HFFc6 (cell line): Measurements from ENCODE around the gene P4HA2. TPM values are rescaled to one million over a fixed set of nuclear protein-coding genes. Genes with fewer than 3 reads are reported as not detected.

Experiments used
- DNase-seq: peaks from one replicate; pipeline ENCODE4 v3.0.0-alpha.2; 2018
- H3K27ac Mint-ChIP-seq: 2 replicates; pipeline ENCODE4 v1.8.0; 2020; ENCODE audit warnings: mild to moderate bottlenecking, mixed read lengths
- H3K27me3 Mint-ChIP-seq: 2 replicates; pipeline ENCODE4 v1.8.0; 2021; ENCODE audit warnings: mild to moderate bottlenecking, moderate library complexity, mixed read lengths; ENCODE audit not compliant: insufficient read depth
- H3K36me3 Mint-ChIP-seq: 2 replicates; pipeline ENCODE4 v1.8.0; 2021; ENCODE audit warnings: low read depth, mixed read lengths
- H3K4me1 Mint-ChIP-seq: 2 replicates; pipeline ENCODE4 v1.8.0; 2020; ENCODE audit warnings: low read depth, mixed read lengths
- H3K4me3 Mint-ChIP-seq: 2 replicates; pipeline ENCODE4 v1.8.0; 2020; ENCODE audit warnings: mild to moderate bottlenecking, moderate library complexity, mixed read lengths
- H3K9me3 Mint-ChIP-seq: 2 replicates; pipeline ENCODE4 v1.8.0; 2020; ENCODE audit warnings: mild to moderate bottlenecking, mixed read lengths
- total RNA-seq, 6 experiments: library from RNA; stranded (reverse); fragmentation: NEBNext Ultra II Directional; extraction: Animal tissue kit (Norgen Biotek cat#: 25700); gene quantifications; 2 replicates in 1 of 6; 3 replicates in 5 of 6; pipeline ENCODE4 v1.2.3, GENCODE V29; 2021
- TF ChIP-seq, protein P1 (sequence below): fragments of 200-600 bp; sonication (generic); IDR thresholded peaks from 2 replicates; pipeline ENCODE4 v1.5.0; 2021; ENCODE audit warnings: antibody characterized with exemption, mild to moderate bottlenecking

The P4HA2 gene
- total RNA-seq, 6 experiments from 2014 or later, result 136 to 198 (median 142) TPM

DNA sequence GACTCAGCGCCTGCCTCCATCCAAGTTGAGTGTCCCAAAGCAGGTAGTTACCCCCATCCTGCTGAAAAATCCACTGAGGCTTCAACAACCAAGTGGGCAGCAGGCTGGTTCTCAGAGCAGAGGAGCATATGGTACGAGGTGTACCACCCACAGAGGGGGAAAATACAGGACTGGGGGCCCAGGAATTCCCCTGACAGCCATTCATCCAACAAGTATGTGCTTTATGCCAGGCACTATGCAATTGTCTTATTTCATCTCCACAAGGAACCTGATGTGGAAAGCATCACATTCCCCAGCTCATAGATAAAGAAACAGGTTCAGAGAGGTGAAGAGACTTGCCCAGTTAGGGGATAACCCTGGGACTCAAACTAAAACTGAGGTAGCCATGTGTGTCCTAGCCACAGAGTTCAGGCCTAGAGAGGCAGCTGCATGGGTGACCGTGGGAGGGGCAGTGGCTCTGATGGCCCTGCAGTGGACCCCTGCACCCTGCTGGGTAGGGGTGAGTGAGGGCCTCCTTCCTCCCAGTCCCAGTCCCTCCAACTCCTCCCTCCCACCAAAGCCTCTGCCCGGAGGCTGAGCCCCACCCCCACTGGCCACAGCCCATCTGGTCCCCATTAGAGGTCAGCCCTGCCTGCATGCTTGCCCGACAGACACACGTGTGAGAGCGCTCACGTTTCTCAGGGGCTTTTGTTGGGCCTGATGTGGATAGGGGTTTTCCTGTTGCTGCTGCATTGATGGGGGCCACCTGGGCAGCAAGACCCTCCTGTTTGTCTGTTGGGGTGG, 41.3 kb upstream of the P4HA2 start:
- no peaks in the 10 kb centered on the region for H3K36me3 Mint-ChIP-seq

DNA sequence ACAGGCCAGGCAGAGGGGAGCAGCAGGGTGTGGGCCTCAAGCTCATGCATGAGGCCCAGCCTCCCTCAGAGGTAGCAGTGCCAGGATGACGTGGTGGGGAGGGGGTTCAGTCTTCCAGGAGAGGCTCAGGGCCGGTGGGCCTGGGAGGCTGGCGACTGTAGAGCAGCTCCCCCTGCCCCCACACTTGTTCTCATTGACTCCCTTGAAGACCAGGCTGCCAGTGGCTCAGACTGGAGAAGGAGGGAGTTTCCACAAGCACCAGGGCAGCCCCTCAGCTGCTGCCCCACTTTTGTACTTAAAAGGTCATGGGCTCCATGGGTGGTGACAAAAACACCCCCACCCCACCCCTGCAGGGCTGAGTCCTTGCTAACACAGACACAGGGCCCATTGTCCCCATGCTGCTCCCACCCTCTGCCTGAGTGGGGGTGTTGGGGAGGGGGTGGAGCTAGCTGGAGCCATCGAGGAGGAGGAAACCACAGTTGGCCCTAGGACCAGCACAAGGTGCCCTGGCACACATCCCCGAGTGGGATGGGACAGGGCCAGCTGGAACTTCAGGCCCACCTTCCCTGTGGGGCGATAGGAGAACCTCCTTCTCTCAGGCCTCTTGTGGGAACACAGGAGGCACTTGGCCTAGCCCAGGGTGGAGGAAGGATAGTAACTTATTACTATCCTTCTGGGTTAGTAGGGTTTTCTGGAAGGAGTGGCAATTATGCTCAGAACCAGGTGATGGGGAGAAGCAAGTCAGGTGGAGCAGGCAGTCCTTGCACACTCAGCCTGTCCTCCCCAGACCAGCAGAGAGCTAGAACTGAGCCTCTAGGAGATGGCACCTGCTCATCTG, 40.5 kb upstream of the P4HA2 start:
- H3K36me3 Mint-ChIP-seq, result no peaks in the 10 kb centered on the region
- H3K4me1 Mint-ChIP-seq, result peaks cover 71% of the 10 kb centered on the region
- TF ChIP-seq, protein P1, sequence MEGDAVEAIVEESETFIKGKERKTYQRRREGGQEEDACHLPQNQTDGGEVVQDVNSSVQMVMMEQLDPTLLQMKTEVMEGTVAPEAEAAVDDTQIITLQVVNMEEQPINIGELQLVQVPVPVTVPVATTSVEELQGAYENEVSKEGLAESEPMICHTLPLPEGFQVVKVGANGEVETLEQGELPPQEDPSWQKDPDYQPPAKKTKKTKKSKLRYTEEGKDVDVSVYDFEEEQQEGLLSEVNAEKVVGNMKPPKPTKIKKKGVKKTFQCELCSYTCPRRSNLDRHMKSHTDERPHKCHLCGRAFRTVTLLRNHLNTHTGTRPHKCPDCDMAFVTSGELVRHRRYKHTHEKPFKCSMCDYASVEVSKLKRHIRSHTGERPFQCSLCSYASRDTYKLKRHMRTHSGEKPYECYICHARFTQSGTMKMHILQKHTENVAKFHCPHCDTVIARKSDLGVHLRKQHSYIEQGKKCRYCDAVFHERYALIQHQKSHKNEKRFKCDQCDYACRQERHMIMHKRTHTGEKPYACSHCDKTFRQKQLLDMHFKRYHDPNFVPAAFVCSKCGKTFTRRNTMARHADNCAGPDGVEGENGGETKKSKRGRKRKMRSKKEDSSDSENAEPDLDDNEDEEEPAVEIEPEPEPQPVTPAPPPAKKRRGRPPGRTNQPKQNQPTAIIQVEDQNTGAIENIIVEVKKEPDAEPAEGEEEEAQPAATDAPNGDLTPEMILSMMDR, result no peak
- no peak for DNase-seq
- no peaks in the 10 kb centered on the region for H3K9me3 Mint-ChIP-seq
- no peak overlapping the region for H3K4me3 Mint-ChIP-seq
- H3K27me3 Mint-ChIP-seq, result no peaks in the 10 kb centered on the region; the same call in 1 of the 2 replicates
- peak overlapping the region; percentile 100 for H3K27ac Mint-ChIP-seq

More for the DNA sequence above, 41.3 kb upstream of the P4HA2 start:
- TF ChIP-seq, protein P1, result no peak
- peaks cover 64% of the 10 kb centered on the region for H3K4me1 Mint-ChIP-seq
- peak; percentile 71 for DNase-seq
- H3K4me3 Mint-ChIP-seq, result peak overlapping the region; percentile 46
- H3K27ac Mint-ChIP-seq, result peak overlapping the region; percentile 94
- H3K9me3 Mint-ChIP-seq, result no peaks in the 10 kb centered on the region
- no peaks in the 10 kb centered on the region; the same call in 1 of the 2 replicates for H3K27me3 Mint-ChIP-seq

DNA sequence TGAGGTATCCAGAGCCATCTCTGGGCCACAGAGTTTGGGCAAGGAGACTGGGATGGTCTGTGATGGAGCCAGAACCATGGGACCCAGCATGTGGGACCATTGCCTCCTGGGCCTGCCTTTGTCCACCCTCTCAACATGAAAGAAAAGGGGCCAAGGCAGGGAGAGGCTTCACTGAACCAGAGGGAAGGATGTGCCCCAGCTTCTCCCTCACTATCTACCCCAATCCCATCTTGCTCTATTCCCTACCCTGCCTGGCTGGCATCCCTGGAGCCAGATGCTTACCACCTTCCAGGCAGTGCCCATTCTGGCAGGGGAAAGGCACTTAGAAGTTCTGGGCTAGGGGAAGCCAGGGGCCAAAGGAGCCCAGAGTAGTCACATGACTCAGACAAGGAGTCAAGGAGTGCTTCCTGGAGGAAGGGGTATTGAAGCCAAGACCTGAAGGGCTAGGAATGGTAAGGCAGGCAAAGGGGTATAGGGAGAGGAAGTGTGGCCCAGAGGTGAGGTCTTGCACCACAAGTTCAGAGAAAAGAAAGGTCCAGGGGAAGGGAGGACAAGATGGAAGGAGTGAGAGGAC, 39.6 kb upstream of the P4HA2 start:
- H3K4me3 Mint-ChIP-seq, result no peak overlapping the region
- no peaks in the 10 kb centered on the region for H3K9me3 Mint-ChIP-seq
- peaks cover 73% of the 10 kb centered on the region for H3K4me1 Mint-ChIP-seq
- TF ChIP-seq, protein P1, result no peak
- no peak for DNase-seq
- H3K27ac Mint-ChIP-seq, result peak overlapping the region; percentile 100
- H3K27me3 Mint-ChIP-seq, result no peaks in the 10 kb centered on the region; the same call in 1 of the 2 replicates
- no peaks in the 10 kb centered on the region for H3K36me3 Mint-ChIP-seq

DNA sequence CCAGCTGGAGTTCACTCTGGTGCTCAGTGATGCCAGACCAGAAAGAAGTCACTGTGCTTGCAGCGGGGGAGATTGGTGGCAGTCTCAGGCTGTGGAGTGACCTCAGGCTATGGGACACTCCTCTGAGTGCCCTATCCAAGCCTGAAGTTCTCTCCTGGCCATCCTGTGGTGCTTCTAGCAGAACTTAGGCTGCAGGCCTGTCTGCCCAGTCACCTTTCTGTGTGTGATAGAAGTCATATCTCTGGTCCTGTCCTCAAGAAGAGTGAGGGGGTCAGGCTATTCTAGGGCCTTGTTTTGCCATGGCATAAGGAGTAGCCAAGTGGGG, 39.1 kb upstream of the P4HA2 start:
- Mint-ChIP-seq H3K27ac (peak overlapping the region; percentile 100), H3K4me3 (no peak overlapping the region), H3K9me3 (no peaks in the 10 kb centered on the region), H3K36me3 (no peaks in the 10 kb centered on the region), H3K27me3 (no peaks in the 10 kb centered on the region; the same call in 1 of the 2 replicates), H3K4me1 (peaks cover 77% of the 10 kb centered on the region)
- TF ChIP-seq, protein P1, result no peak
- DNase-seq, result no peak

DNA sequence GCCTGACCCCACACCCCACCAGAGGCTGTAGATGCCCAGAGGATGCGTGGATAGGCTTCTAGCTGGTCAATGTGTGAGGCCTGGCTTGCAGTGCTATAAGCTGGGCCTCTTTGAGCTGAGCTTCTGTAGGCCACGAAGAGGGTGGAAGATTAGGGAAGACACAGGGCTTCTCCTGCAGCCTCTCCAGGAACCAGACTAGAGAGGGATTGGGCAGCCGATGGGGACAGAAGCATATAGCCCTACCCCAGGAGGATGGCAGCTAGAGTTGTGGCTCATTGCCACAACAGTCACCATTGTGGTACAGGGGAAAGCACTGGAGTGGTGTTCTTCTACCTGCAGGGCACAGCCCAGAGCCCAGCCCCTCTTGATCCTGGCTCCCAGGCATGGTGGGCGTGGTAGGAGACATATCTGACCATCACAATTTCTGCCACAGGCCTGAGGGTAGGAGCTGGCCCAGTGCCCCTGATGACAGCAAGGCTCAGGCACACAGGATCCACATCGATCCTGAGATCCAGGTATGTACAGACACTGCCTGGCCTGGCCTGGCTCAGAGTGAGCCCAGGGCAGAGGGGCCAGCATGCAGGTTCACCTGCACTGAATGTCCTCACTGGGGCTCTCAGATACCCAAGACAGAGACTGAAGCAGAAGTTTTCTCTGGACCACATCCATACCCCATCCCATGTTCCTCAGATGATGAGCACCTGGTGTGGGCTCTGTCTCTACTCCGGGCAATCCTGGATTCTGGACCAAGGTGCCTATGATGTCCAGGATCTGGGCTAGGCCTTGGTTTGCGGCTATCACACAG, 38.6 kb upstream of the P4HA2 start:
- no peaks in the 10 kb centered on the region; the same call in 1 of the 2 replicates for H3K27me3 Mint-ChIP-seq
- DNase-seq, result no peak
- peak overlapping the region; percentile 45; the same call in 1 of the 2 replicates for H3K4me3 Mint-ChIP-seq

More for the DNA sequence above, 38.6 kb upstream of the P4HA2 start:
- Mint-ChIP-seq H3K36me3 (no peaks in the 10 kb centered on the region), H3K4me1 (peaks cover 80% of the 10 kb centered on the region), H3K9me3 (no peaks in the 10 kb centered on the region), H3K27ac (peak overlapping the region; percentile 100)
- TF ChIP-seq, protein P1, result no peak
